ENCODE results near the gene POU6F2.
"Not testable (repeated sequence)": the region's sequence is repeated elsewhere in the genome, so short reads cannot be mapped to it uniquely, and the experiment has no call there.

The POU6F2 gene

DNA sequence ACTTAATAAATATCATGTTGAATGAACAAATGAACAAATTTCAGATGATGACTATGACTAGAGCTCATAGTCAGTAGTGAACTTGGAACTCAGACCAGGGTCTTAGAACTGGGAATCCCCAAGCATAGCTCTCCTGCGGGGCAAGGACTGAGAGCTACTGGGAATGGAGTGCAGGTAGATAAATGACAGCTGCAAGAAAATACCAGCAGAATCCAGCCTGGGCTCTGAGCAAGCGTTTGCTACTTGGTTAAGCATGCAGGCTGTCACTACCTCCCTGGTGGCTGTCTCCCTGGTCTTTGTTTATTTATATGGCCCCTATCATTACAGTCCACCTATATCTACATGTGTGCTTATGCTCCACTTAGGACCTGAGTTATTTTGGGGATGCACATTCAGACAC is 208.4 kb downstream of the POU6F2 start:
- DNase-seq (ENCODE audit: low read depth, low spot score): no peak

- DNase-seq (ENCODE audit: low read depth, low spot score): no peak
These were observed 209.0 kb downstream of the POU6F2 start for GRCh38 chr7:39186671-39187070.

DNA sequence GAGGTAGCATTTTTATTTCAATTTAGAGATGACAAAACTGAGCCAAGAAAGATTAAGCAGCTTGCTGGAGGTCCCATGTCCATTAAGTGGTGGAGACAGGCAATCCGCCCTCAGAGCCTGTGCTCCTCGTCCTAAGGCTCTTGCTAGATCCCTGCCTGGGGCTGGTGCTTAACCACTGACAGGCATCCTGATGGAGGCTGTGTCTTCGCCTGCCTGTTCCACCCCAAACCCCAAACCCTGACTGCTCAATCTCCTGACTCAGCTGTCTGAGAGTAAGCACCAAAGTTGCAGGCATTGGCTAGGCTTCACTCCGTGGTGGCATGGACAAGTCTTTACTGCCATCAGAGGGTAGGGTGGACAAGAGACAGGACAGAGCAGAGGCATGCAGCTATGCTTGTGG is 209.4 kb downstream of the POU6F2 start:
- DNase-seq (ENCODE audit: low read depth, low spot score): no peak

DNA sequence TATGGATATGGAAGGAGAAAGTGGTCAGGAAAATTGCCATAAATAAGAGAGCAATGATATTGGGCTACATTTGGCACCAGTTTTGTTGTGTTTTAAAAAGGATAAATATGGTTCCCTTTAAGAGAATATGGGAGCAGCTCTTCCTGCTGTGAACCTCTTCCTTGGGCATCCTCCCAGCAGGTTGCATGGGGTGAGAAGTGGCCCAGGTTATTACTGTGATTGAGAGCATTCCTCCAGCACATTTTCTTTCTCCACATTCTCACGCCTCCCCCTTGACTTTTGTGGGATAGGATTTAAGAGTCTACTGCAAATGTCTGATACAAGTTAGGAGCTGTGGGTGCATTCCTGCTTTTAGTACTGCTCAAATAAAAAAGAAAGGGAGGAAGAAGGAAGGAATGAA is 214.8 kb downstream of the POU6F2 start:
- no peak for DNase-seq (ENCODE audit: low read depth, low spot score)

GRCh38 chr7:39194388-39194787 is 216.7 kb downstream of the POU6F2 start:
- DNase-seq (ENCODE audit: low read depth, low spot score): not testable (repeated sequence)

GRCh38 chr7:39195967-39196366 is 218.3 kb downstream of the POU6F2 start:
- DNase-seq (ENCODE audit: low read depth, low spot score): no peak

- DNase-seq (ENCODE audit: low read depth, low spot score): no peak
These were observed 220.1 kb downstream of the POU6F2 start for GRCh38 chr7:39197831-39198230.

- DNase-seq (ENCODE audit: low read depth, low spot score): no peak
These were observed 220.8 kb downstream of the POU6F2 start for GRCh38 chr7:39198556-39198955.

DNA sequence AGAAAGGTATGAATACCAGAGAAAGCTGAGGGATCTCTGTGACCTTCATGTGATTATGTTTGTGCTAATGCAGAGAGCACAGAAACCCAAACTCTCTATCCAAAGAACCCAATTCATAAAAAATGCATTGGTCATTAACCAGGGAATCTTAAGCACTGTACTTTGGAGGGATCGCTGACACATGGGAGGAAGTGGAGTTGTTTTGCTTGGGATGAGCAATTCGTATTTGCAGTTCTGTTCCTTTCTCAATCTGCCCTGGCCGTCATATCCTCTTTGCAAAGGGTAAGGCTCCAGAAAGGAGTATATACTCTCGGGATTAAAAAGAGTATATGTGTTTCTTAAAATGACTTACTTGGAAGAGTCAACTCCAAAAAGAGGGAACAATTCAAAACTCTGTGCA is 221.3 kb downstream of the POU6F2 start:
- no peak for DNase-seq (ENCODE audit: low read depth, low spot score)

DNA sequence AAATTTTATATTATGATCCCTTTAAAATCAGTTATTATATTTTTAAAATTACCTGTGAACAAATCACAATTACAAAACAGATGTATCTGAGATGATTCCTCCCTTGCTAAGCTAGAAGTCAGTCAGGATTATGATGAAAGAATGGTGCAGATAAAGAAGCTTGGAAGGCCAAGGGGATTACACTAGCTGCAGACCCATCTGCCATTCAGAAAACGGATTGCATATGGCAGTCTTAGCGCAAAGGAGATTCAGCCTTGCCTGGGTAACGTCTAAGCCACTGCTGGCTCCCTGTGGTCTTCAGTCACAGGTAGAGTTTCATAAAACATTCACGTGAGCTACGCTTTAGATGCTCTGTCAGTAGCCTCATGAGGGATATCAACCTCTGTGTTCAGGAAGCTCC is 222.2 kb downstream of the POU6F2 start:
- no peak for DNase-seq (ENCODE audit: low read depth, low spot score)

GRCh38 chr7:39202041-39202440 is 224.3 kb downstream of the POU6F2 start:
- DNase-seq (ENCODE audit: low read depth, low spot score): no peak

- no peak for DNase-seq (ENCODE audit: low read depth, low spot score)
These were observed 232.7 kb downstream of the POU6F2 start for GRCh38 chr7:39210362-39210761.

DNA sequence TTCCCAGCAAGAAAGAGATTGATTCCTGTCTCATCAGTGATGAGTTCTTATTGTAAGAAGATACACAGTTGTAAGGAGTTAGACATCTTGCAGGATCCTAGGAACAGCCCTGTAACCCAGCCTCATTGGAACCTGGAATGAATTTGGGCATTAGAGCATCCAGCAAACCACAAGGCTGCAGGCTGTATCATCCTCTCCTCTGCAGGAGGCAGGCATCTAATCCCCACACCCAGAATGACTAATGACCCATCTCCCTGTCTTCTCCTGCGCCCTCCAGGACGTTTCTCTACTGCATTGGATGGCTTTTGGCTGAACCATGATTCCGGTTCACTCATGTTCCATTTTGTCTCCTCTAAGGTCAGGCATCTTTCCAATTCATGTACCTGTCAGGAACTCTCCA is 233.9 kb downstream of the POU6F2 start:
- no peak for DNase-seq (ENCODE audit: low read depth, low spot score)

- no peak for DNase-seq (ENCODE audit: low read depth, low spot score)
These were observed 235.2 kb downstream of the POU6F2 start for GRCh38 chr7:39212876-39213275.

DNA sequence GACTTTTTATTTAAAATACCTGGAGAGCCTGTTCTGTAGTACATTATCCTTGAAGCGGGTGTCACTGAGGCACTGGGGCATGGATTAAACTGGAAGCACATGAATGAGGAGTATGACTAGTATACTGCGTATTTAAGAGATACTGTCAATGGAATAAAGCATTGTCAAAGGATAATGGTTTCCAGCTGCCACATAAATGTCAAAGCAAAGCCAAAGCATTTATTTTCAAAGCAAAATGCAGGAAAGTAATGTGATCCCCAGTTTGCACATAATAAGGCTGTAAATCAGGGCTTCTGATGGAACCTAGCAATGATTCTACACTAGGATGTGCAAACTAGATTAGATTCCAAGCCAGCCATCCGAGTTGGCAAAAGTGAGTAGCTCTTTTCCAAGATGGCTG is 240.1 kb downstream of the POU6F2 start:
- DNase-seq (ENCODE audit: low read depth, low spot score): no peak

- DNase-seq (ENCODE audit: low read depth, low spot score): no peak
These were observed 242.2 kb downstream of the POU6F2 start for GRCh38 chr7:39219869-39220268.

- no peak for DNase-seq (ENCODE audit: low read depth, low spot score)
These were observed 244.2 kb downstream of the POU6F2 start for GRCh38 chr7:39221901-39222300.

- DNase-seq (ENCODE audit: low read depth, low spot score): no peak
These were observed 251.2 kb downstream of the POU6F2 start for GRCh38 chr7:39228946-39229345.

DNA sequence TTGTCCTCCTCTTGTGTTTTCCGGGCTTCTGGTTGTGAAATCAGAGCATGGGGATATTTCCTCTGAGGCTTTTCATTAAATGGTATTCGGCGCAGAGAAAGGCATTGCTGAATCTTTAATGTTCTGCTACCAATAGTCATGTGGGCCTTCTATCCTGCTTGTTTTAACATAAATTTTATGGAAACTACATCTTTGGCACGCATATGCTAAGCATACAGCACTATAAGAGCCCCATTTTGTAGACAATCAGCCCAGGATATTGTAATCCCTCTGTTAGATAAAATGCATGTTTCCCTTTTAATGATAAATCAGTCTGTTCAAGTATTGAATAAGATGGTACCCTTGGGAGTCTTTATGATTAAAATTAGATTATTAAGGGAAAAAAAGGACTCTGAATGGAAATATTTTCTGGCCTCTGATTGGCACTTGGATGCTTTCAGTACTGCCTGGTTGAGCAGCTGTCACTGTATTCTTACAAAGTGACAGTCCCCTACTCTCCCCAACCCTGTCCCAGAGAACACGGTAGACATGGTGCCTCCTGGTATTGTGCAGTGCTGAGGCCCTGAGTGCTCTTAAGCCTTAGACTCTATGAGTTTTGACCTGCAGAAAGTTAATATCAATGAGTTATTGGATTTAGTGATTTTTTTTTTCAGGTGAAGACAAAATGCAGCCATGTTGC is 256.3 kb downstream of the POU6F2 start:
- DNase-seq (ENCODE audit: low read depth, low spot score): no peak

- no peak for DNase-seq (ENCODE audit: low read depth, low spot score)
These were observed 260.6 kb downstream of the POU6F2 start for GRCh38 chr7:39238234-39238869.

- no peak for DNase-seq (ENCODE audit: low read depth, low spot score)
These were observed 263.2 kb downstream of the POU6F2 start for GRCh38 chr7:39240864-39241263.

GRCh38 chr7:39247576-39247975 is 269.9 kb downstream of the POU6F2 start:
- no peak for DNase-seq (ENCODE audit: low read depth, low spot score)

DNA sequence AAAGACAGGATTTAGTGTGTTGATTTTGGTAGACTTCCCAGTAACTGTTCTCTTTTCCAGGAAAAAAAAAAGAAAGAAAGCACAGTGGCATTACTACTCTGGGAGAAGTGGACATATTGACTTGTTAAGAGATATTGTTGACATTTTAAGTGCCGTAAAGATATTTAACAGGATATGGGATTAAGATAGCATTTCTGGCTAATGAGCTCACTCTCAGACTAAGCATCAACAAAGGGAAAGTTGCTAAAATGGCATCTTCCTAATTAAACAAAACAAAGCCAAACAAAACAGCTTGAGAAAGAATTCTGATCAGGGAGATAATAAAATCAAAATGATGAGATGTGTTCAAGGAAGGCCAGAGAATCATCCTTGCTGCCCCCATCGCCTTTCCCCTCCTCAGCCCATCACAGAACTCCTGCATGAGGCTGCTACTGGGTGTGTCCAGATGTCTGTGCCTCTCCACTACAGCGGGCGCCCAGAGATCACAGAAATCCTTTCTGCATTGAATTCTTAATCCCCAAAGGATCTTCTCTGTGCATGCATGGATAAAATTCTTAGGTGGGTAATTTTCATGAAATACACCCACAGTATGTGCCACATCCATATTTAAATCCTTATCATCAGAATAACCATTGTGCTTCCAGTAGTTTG is 270.5 kb downstream of the POU6F2 start:
- no peak for DNase-seq (ENCODE audit: low read depth, low spot score)
